Activated T-helper 1 cell treated with anti-CD3 and anti-CD28 coated beads, Interleukin-2, amount 50 U/mL, for 16 hours (primary cell): ENCODE data around the gene FAM181A.

Experiments used
- DNase-seq, 2 donors: peaks; one replicate each; pipeline ENCODE4 v3.0.0-alpha.2; 2020; ENCODE audit warnings: low read depth in 1 of 2, low spot score in 1 of 2

Gene FAM181A

DNA sequence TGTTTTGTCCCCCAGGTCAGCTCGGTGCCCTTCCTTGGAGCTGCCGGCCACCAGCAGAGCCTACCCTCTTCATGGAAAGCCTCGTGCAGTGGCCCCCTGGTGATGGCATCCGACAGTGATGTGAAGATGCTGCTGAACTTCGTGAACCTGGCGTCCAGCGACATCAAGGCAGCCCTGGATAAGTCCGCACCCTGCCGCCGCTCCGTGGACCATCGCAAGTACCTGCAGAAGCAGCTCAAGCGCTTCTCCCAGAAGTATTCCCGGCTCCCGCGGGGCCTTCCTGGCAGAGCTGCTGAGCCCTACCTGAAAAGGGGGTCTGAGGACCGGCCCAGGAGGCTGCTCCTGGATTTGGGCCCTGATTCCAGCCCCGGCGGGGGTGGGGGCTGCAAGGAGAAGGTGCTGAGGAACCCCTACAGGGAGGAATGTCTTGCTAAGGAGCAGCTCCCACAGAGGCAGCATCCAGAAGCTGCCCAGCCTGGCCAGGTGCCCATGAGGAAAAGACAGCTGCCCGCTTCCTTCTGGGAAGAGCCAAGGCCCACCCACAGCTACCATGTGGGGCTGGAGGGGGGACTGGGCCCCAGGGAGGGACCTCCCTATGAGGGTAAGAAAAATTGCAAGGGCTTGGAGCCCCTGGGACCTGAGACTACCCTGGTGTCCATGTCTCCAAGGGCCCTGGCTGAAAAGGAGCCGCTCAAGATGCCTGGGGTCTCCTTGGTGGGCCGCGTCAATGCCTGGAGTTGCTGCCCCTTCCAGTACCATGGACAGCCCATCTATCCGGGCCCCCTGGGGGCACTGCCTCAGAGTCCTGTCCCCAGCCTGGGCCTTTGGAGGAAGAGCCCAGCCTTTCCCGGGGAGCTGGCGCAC is 1.3 kb downstream of the FAM181A start:
- no peak for DNase-seq

DNA sequence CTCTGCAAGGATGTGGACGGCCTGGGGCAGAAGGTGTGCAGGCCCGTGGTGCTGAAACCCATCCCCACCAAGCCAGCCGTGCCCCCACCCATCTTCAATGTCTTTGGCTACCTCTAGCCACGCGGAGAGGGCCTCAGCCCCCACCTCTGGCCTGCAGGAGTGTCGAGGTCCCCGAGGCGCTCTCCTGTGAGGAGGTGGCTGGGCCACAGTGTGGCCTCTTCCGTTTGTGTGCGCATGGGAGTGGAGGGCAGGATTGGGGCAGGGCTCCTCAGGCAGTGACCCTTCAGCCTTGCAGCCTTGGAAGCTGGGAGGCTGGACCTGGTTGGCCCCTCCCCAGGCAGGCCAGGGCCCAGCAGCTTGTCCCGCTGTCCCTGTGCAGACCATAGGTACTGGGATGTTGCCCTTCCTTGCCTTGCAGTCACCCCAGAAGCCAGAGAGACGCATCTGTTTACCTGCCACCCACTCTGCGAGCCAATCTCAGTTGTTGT is 1.9 kb downstream of the FAM181A start:
- no peak for DNase-seq

DNA sequence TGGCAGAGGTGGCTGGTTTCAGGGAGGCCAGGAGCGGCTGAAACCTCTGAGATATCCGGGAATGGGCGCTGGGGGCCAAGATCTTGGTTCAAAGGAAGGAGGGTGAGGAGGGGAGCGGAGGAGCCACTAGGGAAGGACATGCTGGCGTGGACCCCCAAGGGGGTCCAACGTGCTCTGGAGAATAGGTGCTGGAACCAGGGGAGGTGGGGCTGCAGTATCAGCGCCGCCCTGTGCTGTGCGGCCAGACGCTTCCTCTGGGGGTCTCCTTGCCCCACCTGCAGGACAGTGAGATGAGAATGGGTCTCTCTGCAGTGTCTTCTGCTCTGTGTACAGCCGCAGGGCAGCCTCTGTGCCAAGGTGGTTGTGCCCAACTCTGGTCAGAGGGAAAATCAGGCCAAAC is 2.5 kb downstream of the FAM181A start:
- DNase-seq = no peak

DNA sequence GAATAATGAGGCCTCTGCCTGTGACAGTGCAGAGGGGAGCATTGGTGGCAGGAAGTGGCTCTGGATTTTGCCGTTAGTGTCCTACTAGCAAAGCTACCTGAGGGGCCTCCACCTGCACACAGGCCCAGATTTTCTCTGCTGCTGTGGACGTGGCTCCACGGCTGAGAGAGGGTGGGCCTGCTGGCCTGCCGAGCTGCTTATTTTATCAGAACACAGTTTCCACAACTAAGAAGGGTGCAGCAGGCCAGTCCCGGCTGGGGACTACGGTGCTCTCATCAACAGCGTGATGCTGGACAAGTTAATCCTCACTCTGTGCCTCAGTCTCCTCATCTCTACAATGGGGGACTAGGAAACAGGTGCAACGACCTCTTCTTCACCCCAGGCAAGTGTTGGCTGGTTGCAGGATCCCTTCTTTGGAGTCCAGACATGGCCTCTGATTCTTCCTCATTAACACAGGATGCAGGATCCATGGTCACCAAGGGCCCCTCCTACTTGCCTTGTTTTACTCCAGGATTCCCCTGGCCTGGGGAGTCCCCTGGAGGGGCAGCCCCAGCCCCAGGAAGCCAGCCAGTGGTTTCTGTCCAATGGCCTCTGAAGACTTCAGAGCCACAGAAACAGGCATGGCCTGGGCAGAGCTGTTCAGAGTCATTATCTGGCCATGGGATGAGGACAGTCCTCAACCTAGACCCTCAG is 3.3 kb downstream of the FAM181A start:
- DNase-seq = no peak

DNA sequence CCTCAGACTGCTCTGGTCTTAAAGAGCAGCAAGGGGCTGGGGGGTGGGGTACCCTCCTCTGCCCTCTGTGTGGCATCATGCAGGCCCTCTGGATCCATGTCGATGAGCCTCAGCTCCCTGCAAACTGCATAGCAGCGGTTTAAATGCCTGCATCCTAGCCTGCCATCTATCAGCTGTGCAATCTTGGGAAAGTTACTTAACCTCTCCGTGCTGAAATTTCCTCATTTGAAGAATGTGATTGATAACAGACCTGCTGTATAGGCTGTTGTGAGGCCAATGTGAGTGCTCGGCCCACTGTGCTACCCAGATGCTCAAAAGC is 3.8 kb downstream of the FAM181A start:
- DNase-seq = no peak

DNA sequence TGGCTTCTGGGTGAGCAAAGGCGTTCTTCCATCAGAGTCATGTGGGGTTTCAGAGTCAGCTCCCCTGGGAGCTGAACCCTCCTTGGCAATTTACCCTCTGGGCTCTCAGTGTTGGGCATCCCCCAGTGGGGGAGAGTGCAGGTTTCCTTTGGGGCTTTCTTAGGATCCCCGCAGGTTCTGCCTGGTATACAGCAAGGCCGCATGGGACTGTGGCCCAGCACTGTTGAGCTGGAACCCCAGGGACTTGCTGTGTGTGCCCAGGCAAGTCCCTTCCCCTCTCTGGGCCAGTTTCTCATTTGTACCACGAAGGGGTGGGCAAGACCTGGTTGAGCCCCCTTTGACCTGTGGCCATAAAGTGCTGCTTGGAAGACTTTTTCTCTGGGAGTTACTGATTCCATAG is 5.5 kb downstream of the FAM181A start:
- no peak for DNase-seq

DNA sequence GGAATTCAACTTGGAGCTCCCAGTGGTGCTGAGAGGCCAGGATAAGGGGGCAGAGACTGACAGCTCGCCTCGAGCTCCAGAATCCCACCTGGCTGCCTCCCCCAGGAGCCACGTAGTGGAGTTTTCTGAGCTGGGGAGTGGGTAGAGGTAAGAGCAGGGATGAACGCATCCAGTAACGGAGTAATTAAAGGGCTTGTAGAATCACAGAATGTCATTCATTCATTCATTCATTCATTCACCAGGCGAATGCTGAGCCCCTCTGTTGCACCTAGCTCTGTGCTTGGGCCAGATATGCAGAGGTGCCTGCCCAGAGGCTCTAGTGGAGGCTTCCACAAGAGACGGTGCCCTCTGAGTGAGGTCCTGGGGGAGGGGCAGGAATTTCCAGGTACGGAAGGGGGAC is 8.1 kb downstream of the FAM181A start:
- no peak for DNase-seq

DNA sequence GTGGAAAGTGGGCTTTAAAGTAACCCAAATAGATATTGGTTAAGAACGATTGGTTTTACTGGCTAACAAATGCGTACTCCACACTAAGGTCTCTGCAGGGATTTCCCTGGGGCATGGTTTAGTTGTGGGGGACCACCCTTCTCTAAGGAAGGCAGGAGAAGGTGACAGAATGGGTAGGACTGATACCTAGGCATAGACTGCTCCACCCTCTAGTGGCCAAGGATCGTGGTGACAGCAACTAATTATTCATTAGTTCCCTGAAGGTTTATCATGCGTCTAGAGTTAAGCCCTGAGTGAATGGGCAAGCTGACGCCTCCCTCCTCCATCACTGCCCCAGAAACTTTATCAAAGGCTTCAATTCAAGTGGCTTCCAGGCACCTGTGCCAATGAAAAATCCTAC is 9.1 kb downstream of the FAM181A start:
- no peak for DNase-seq

DNA sequence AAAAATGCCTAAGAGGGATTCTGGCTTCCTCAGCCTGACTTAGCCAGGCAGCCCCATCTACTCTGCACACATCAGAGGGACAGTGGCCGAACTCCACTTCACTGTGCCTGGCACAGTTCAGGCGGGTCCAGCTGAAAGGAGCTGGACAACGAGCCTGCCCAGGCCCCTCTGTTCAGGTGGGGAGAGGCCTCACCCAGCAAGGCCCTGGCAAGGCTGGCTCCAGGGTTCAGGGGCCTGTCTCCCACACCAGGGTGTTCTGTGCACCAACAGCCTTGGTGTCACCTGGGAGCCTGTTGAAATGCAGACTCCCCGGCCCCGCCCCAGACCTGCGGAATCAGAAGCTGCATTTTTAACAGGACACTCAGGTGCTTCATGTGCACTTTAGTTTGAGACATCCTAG is 9.8 kb downstream of the FAM181A start:
- no peak for DNase-seq

DNA sequence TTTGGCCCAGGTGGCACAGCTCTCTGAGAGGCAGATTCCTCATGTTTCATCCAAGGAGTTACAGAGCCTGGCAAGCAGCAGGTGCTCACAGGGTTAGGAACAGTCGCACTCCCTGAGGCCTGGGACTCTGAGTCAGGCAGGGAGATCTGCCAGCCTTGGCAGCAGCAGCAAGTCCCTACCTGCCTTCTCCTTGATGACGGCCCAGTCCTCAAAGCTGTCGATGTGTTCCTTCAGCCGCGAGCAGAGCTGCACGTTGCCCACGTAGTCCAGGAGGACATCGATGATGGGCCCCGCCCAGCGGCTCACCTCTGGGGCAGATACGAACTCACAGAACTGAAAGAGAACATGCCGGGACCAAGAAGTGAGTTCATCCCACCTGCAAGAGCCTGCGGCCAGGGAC is 10.4 kb downstream of the FAM181A start:
- no peak for DNase-seq

DNA sequence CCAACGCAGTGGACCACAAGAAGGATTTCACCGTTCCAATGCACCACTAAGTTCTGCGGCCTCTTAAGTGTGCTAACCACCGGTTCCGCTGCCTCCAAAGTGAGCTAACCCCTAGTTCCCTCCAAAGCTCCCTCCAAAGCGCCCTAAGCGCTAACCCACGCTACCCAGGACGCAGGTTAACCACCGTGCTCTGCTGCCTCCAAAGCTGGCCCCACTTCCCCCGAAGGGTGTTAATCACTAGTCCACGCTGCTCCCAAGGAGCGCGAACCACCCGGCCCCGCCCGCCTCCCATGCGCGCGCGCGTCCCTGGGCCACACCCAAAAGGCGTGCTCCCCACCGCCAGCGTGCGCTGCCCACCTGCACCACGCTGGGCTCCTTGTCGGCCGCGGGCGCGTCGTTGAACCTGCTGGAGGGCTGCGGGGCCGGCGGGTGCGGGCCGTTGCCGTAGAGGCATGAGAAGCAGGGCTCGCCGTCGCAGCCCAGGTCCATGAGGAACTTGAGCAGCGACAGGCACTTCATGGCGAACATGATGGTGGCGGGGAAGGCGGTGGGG is 11.7 kb downstream of the FAM181A start:
- DNase-seq = no peak

DNA sequence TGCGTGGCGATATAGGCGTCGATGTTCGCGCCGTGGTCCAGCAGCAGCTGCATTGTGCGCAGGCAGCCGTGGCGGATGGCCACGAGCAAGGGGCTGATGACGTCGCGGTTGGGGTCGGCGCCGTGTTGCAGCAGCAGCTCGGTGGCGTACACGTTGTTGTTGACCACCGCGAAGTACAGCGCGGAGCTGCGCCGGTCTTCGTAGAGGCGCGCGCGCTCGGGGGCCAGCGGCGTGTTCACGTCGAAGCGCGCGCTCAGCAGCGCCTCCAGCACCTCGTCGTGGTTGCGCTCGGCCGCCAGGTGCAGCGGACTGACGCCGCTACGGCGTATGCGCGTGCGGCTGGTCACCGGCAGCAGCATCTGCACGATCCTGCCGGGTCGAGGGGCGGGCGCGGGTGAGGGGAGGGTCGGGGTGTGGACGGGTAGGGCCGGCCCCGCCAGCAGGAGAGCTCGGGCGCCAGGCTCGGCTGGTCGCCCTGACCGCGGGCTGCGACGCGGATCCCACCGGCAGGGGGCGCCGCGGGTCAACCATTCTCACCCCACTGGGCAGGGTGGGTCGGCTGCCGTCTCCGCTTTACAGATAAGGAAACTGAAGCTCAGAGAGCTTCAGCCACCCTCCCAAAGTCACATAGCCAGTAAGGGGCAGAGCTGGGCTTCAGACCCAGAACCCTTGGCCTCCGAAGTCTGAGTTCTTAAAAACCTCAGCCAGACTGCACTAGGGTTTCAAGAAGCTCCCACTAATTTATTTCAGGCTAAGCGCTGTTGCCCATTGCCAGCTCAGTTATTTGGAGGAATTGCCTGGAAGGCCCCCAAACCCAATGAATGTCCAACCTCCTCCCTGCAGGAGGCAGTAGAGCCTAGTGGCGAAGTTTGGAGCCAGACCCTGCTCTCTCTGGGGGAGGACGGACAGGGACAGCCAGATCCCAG is 12.4 kb downstream of the FAM181A start:
- peak; percentile 88 for DNase-seq

DNA sequence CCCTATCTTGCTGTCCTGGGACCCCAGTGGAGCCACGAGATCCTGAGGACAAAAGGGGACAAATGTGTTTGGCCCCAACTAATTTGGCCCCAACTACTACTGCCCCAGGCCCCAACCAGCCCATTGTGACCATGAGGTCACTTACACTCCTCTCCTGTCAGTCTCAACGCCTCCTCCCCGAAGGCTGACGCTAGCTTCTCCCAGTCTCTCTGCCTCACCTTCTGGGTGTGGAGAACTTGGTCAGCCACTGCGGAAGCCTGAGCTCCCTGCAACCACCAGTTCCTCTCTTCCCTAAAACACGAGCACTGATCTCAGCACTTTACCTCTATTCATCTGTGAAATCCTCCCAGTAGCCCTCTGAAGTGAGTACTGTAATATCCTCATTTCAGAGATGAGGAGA is 13.3 kb downstream of the FAM181A start:
- DNase-seq = no peak

DNA sequence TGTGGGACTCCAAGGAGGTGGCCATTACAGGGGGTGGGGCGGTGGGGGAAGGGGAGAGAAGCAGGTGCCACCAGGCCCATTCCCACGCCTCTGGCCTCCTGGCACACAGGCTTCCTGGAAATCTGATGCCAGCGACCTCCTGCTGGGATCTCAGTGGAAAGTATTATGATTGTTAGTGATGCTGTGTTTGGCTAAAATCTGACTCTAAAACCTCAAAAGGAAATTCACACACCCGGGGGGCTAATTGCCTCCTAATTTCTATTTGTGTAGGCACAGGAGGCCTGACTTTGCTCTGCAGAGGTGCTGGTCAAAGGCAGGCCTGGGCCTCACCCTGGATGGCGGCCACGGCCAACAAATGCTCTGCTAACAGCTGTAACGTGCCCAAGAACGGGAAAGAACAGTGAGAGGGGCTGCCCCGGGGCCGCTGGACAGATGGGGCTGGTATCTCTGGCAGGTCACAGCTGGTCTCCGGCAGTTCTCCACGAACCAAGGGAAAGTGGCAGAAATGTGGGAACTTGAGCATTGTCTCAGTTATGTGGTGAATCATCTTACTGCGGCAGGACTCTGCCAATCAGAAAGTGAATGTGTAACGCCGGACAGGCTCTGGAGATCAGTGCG is 14.3 kb downstream of the FAM181A start:
- no peak for DNase-seq

DNA sequence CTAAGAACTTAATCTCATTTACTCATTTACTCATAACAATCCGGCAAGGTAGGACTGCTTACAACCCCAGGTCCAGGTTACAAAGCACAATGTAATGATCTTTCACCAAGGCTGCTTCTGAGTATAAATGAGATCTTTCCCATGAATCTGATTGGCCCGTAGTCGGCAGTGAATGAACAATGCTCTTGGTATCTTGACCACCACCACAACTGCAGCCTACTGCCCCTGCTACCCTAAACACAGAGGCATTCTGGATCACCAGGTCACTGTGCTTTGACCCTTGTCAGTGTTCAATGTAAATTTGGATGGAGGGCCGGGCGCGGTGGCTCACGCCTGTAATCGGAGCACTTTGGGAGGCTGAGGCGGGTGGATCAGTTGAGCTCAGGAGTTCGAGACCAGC is 15.9 kb downstream of the FAM181A start:
- DNase-seq = no peak

DNA sequence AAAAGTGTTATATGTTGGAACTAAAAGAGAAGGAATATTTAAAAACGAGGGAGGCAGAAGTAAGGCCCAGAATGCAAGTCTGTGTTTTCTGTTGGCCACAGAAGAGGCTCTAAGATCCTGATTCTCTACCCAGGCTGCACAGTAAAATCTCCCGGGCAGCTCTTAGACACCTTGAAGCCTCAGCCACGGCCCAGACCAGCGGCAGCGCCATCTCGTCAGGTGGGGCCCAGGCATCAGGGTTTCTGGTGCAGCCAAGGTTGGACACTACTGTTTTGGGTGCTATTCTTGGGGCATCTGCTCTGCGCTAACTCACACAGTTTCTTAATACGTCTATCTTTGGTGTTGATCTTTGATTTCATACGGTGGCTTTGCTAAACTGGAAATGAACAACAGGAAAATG is 16.8 kb downstream of the FAM181A start:
- no peak for DNase-seq

DNA sequence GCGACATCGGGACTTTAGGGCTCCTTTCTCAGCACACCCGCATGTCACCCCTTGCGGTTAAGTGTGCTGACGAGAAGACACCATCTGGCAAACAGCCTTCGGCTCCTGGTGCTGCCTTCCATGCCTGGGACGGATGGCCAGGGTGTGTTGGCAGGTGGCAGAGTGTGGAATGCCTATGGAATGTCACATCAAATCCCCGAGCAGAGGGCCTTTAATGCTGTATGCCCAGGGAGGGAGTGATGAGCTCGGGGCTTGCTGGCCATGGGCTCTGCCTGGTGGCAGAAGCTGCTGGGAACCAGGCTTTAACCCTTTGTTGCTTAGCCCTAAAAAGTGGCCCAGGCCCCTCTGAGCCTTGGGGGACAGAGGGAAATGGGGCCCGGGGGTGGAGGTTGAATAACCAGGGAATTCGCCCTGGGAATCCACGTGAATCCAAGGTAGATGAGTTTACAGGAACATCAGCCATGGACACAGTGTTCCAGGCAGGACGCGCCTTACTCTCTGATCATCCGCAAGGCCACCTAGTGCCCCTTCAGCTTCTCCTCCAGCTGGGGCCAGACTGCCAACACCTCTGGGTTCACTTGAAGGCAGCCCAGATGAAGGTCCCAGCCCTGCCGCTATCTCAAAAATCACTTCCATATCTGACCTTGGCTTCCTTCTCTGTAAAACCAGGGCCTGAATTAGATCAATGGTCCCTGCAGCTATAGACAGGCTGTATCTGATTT is 17.4 kb downstream of the FAM181A start:
- no peak for DNase-seq

DNA sequence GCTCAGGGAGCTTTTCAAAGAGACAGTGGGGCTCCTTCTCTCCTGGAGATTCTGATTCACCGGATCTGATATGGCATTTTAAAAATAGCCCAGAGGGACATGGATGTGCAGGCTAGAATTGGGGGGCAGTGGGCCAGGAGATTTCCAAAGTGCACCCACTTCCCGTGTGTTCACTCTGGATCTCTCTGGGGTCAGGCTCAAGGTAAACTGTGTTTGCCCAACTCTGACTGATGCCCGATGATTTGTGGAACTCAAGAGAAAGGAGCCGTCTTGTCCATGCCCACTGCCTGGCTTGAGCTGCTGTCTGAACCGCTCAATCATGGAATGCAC is 17.9 kb downstream of the FAM181A start:
- no peak for DNase-seq

DNA sequence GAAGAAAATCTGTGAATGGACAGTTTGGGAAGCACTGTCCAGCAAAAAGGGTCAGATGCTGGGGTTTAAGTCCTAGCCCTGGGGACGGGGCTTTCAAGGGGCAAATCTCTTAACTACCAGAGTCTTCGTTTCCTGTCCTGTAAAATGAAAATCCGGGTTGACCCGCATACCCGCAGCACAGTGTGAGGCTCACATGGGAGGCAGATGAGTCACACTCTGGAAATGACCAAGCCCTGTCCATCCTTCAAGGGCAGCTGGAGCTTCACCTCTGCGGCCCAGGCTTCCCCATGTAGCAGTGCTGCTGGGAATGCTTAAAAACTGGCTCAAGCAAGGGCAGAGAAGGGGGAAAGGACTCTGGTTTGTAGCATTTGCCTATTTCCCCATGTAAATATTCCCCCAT is 19.0 kb downstream of the FAM181A start:
- DNase-seq = no peak

DNA sequence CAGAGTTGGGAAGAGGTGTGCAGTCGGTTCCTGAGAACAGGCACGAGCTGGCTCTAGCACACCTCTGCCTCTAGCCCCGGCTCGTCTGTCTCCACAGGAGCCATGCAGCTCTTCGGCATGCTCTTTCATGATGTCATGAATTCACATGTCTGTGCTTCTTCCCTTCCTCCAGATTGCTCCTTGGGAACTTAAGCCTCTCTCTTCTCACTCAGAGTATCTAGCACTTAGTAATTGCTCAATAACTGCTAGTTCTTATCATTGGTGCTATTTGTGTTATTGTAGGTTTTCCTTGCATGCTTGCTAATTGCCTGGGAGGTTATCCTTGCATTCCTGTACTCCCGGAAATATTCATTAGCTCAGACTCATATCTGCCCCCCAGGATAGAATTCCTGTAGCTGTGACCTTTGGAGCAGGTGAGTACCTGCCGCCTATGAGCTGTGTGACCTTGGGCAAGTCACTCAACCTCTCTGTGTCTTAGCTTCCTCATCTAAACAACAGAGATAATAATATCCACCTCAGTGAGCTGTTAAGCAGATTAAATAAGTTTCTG is 19.5 kb downstream of the FAM181A start:
- DNase-seq = no peak
